ENCODE results near the gene C14orf132.

DNA sequence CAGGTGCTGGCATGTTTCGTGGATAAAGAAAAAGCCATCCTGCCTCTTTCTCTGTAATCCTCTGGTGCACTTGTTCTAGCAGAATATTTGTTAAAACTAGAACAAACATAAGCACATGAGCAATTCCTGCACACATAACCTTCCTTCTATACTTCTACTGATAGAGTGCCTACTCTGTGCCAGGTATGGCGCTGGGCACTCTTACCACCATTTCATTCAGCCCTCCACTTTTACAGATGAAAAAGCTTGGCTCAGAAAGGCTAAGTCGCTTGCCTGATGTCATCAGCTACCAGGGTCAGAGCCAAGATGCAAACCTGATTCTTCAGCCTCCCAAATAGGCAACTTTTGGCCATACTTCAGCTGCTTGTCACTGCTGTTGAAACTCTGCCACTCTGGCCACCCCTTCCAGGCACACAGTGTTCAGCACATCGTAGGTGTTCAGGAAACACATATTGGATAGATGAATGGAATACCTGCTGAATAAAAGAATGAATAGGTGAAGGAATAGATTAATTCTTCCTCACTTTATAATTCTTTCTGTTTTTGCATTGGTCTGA, 10.0 kb upstream of the C14orf132 start:
- no peak for TF ChIP-seq POLR2AphosphoS5 (IDR thresholded peaks at IDR 0.05)
- TF ChIP-seq, protein P1, sequence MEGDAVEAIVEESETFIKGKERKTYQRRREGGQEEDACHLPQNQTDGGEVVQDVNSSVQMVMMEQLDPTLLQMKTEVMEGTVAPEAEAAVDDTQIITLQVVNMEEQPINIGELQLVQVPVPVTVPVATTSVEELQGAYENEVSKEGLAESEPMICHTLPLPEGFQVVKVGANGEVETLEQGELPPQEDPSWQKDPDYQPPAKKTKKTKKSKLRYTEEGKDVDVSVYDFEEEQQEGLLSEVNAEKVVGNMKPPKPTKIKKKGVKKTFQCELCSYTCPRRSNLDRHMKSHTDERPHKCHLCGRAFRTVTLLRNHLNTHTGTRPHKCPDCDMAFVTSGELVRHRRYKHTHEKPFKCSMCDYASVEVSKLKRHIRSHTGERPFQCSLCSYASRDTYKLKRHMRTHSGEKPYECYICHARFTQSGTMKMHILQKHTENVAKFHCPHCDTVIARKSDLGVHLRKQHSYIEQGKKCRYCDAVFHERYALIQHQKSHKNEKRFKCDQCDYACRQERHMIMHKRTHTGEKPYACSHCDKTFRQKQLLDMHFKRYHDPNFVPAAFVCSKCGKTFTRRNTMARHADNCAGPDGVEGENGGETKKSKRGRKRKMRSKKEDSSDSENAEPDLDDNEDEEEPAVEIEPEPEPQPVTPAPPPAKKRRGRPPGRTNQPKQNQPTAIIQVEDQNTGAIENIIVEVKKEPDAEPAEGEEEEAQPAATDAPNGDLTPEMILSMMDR (IDR thresholded peaks at IDR 0.05) = no peak
